Inferior parietal cortex (tissue), 1 donor: ENCODE data around the gene CEBPE.

Experiments
- DNase-seq: peaks from one replicate; pipeline ENCODE4 v3.0.0-alpha.2; 2016; ENCODE audit errors: extremely low spot score

CEBPE gene

GRCh38 chr14:23076785-23077408, 42.2 kb downstream of the CEBPE start:
- DNase-seq, result peak; percentile 66

- no peak for DNase-seq
These were observed 44.1 kb downstream of the CEBPE start for GRCh38 chr14:23074906-23075305.

DNA sequence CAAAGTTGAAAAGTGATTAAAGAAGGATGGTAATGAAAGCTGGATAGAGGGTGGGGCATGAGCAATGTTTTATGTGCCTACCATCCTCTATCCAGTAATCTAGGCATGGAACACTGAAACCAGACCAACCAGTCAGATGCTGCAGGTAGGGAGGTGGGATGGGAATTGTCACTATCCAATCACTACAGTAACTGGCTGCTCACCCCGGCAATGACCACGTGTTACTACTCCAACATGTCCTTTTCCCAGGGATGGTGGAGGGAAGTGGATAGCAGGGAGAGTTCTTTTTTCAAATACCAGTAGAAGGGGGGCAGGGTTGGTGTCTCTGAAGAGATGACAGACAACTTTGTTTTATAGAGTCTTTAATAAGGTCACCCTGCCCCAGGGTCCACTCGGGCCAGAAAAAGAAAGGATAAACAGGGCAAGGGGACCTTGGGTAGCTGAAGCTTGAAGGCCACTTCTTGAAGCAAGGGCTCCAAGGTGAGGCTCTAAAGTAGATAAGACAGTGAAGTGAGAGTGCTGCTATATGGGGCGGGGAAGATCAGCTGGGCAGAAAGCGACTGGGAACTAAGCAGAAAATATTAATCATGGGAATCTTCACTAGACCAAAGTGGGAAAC, 47.0 kb downstream of the CEBPE start:
- no peak for DNase-seq

GRCh38 chr14:23071244-23071920, 47.7 kb downstream of the CEBPE start:
- DNase-seq, result peak; percentile 79

GRCh38 chr14:23070262-23071129, 48.6 kb downstream of the CEBPE start:
- DNase-seq, result no peak

- DNase-seq, result no peak
These were observed 49.6 kb downstream of the CEBPE start for GRCh38 chr14:23069413-23069806.

- peak; percentile 94 for DNase-seq
These were observed 50.2 kb downstream of the CEBPE start for GRCh38 chr14:23068789-23069412.

DNA sequence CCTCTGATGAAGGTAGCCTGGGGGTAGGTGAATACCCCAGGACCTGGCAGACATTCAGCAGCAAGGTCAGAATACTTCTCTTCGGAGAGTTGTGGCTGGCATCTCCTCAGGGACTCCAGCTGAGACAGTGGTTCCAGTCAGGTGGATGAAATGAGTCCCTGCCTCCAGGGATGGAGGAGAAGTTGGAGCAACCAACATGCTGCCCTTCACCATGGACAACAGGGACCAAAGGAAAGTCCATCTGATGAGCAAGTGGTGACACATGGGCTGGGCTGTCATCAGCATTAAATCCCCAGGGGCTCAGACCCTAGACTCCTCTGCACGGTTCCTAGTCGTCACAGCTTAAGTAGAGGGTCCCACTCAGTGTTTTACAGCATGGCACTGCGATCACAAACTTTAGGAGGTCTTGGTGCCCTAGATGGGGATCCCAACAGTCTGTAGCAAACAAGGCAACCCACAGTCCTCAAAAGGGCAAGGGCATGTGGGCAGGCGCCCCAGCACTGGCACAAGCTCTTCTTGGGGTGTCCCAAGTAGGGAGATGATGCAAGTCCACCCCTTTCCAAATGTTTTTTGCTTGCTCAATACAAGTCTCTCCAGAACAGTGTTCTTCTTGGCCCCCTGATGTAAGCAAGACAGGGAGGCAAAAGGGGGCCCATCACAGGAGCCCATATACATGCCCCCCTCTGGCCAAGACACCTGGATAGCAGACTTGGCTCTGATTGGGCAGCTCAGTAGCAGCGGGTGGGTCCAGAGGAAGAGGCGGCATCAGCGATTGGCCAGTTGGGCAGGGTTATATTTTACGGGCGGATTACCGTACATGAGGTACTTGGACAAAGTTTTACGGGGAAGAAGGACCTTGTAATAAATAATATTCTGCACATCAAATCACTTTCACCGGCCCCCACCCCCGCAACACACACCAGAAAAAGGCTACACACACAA, 50.9 kb downstream of the CEBPE start:
- DNase-seq, result no peak
